HepG2 (cell line): ENCODE measurements around the gene TPRKB. TPM values are rescaled to one million over a fixed set of nuclear protein-coding genes. Genes with fewer than 3 reads are reported as not detected.

Experiments used
- CBX2 ChIP-seq, 2 experiments: fragments of 200-600 bp in 1 of 2; sonication (generic); formaldehyde crosslinking in 1 of 2; IDR thresholded peaks; 2 replicates each; pipeline versions ENCODE4 v1.7.0 to v1.8.1; 2018 to 2022; ENCODE audit warnings: low read depth in 2 of 2, low read length in 1 of 2, mild to moderate bottlenecking in 1 of 2, missing genetic modification reagents in 1 of 2
- EHMT2 ChIP-seq: fragments of 200-600 bp; sonication (generic); IDR thresholded peaks from 2 replicates; pipeline ENCODE4 v1.7.0; 2017; ENCODE audit warnings: antibody characterized with exemption, low read depth, low read length, borderline replicate concordance
- ERF ChIP-seq: IDR thresholded peaks from 2 replicates; pipeline ENCODE4 v1.6.1; 2018; ENCODE audit warnings: missing biosample characterization, missing genetic modification reagents
- IKZF5 ChIP-seq: IDR thresholded peaks from 2 replicates; pipeline ENCODE4 v1.6.1; 2018; ENCODE audit warnings: missing genetic modification reagents, mild to moderate bottlenecking, missing compliant biosample characterization
- ISX ChIP-seq: sonication (generic); formaldehyde crosslinking; conservative IDR thresholded peaks from 2 replicates; pipeline ENCODE4 v1.5.0; 2020; ENCODE audit warnings: missing genetic modification reagents
- KLF16 ChIP-seq, 2 experiments: sonication (generic) in 1 of 2; formaldehyde crosslinking in 1 of 2; IDR thresholded peaks; 2 replicates each; pipeline versions ENCODE4 v1.6.1 to v1.8.0; 2016 to 2023; ENCODE audit warnings: missing genetic modification reagents in 2 of 2, missing compliant biosample characterization in 1 of 2
- MAX ChIP-seq: IDR thresholded peaks from 2 replicates; pipeline ENCODE4 v1.6.1; 2012; ENCODE audit warnings: inconsistent platforms
- MED1 ChIP-seq: sonication (generic); formaldehyde crosslinking; IDR thresholded peaks from 2 replicates; pipeline ENCODE4 v1.4.0; 2020; ENCODE audit warnings: missing genetic modification reagents
- RELA ChIP-seq: sonication (generic); formaldehyde crosslinking; IDR thresholded peaks from 2 replicates; pipeline ENCODE4 v1.4.0; 2020; ENCODE audit warnings: missing genetic modification reagents
- RFX5 ChIP-seq: IDR thresholded peaks from 2 replicates; pipeline ENCODE4 v1.6.1; 2011; ENCODE audit warnings: low read depth, low read length, improper control_type of control experiment
- SNAPC5 ChIP-seq: sonication (generic); formaldehyde crosslinking; IDR thresholded peaks from 2 replicates; pipeline ENCODE4 v1.8.1; 2023; ENCODE audit warnings: mild to moderate bottlenecking, missing genetic modification reagents, borderline replicate concordance
- TBX3 ChIP-seq: fragments of 450-650 bp; IDR thresholded peaks from 2 replicates; pipeline ENCODE4 v1.6.1; 2017; ENCODE audit warnings: antibody characterized with exemption, mild to moderate bottlenecking, inconsistent platforms, borderline replicate concordance
- TERF1 ChIP-seq: sonication (generic); formaldehyde crosslinking; IDR thresholded peaks from 2 replicates; pipeline ENCODE4 v1.8.0; 2022; ENCODE audit warnings: mild to moderate bottlenecking, missing genetic modification reagents, moderate library complexity
- ZBED4 ChIP-seq: sonication (generic); formaldehyde crosslinking; IDR thresholded peaks from 2 replicates; pipeline ENCODE4 v1.4.0; 2020; ENCODE audit warnings: missing genetic modification reagents, borderline replicate concordance
- ZNF234 ChIP-seq: sonication (generic); formaldehyde crosslinking; conservative IDR thresholded peaks from 2 replicates; pipeline ENCODE4 v1.5.1; 2020; ENCODE audit warnings: mild to moderate bottlenecking, missing genetic modification reagents
- ZNF446 ChIP-seq: sonication (generic); formaldehyde crosslinking; IDR thresholded peaks from 2 replicates; pipeline ENCODE4 v1.5.0; 2020; ENCODE audit warnings: mild to moderate bottlenecking, missing genetic modification reagents
- ZNF468 ChIP-seq: sonication (generic); formaldehyde crosslinking; IDR thresholded peaks from 2 replicates; pipeline ENCODE4 v1.8.0; 2022; ENCODE audit warnings: mild to moderate bottlenecking, moderate library complexity, missing genetic modification reagents
- ZNF556 ChIP-seq: sonication (generic); formaldehyde crosslinking; IDR thresholded peaks from 2 replicates; pipeline ENCODE4 v1.4.0; 2020; ENCODE audit warnings: mild to moderate bottlenecking, missing genetic modification reagents, borderline replicate concordance
- ZNF562 ChIP-seq: sonication (generic); formaldehyde crosslinking; IDR thresholded peaks from 2 replicates; pipeline ENCODE4 v1.8.0; 2022; ENCODE audit warnings: missing genetic modification reagents, borderline replicate concordance
- ZNF816 ChIP-seq: sonication (generic); formaldehyde crosslinking; IDR thresholded peaks from 2 replicates; pipeline ENCODE4 v1.8.0; 2022; ENCODE audit warnings: missing genetic modification reagents, mild to moderate bottlenecking, borderline replicate concordance
- ZSCAN29 ChIP-seq: sonication (generic); formaldehyde crosslinking; conservative IDR thresholded peaks from 2 replicates; pipeline ENCODE4 v1.4.0; 2020; ENCODE audit warnings: mild to moderate bottlenecking, missing genetic modification reagents
- polyA plus RNA-seq, 8 experiments: library from polyadenylated mRNA; depleted of rRNA in 3 of 8; stranded (reverse) in 7 of 8; unstranded in 1 of 8; fragments of >200 nt; fragmentation: Illumina TruSeq in 4 of 8; extraction: Trizol in 4 of 8; gene quantifications; 2 replicates each; pipeline versions ENCODE4 v1.2.1 to v1.2.3, GENCODE V29; 2011 to 2016; ENCODE audit warnings: low read depth in 4 of 8, missing spikeins in 1 of 8, mixed read lengths in 1 of 8; ENCODE audit not compliant: insufficient read depth in 1 of 8
- total RNA-seq, 5 experiments: library from RNA; depleted of rRNA; stranded (reverse); fragments of >200 nt; fragmentation: Illumina TruSeq; extraction: Trizol; gene quantifications; 2 replicates each; pipeline ENCODE4 v1.2.3, GENCODE V29; 2016; ENCODE audit warnings: low read depth in 1 of 5

Gene TPRKB
- total and polyA plus RNA-seq, 2 of the 13 experiments (the other 11 are each of a cell fraction or from before 2014, with no cell fraction given): 32.0 to 58.0 TPM

GRCh38 chr2:73736855-73737779 is at the start of gene TPRKB (continued):
- TF ChIP-seq TERF1 (CRISPR knock-in tag) (no peak), ZBED4 (CRISPR knock-in tag) (peak; percentile 54; the same call in 1 of the 2 replicates), RELA (CRISPR knock-in tag) (0 out of 2 replicates have a peak, but pooled peaks have one; percentile 57), ZNF446 (CRISPR knock-in tag) (peak; percentile 89; the same call in 1 of the 2 replicates), ZNF816 (peak; percentile 32; the same call in 1 of the 2 replicates), RFX5 (0 out of 2 replicates have a peak, but pooled peaks have one; percentile 45), MAX (peak; percentile 88), ZNF234 (no peak), IKZF5 (CRISPR knock-in tag) (peak; percentile 91), CBX2 (IDR thresholded peaks at IDR 0.05; ENCODE audit: low read depth, low read length) (no peak), CBX2 (CRISPR knock-in tag; IDR thresholded peaks at IDR 0.05; ENCODE audit: low read depth) (no peak), EHMT2 (peak; percentile 100), ISX (CRISPR knock-in tag) (no peak), ZNF468 (CRISPR knock-in tag) (no peak), ZNF556 (peak; percentile 78; the same call in 1 of the 2 replicates), TBX3 (no peak), ZNF562 (CRISPR knock-in tag) (0 out of 2 replicates have a peak, but pooled peaks have one; percentile 51), ERF (peak; percentile 88), KLF16 (CRISPR knock-in tag; IDR thresholded peaks at IDR 0.05) (peak in 1 of 2 experiments; percentile 95; a peak in 2 of 4 replicates), MED1 (CRISPR knock-in tag) (peak; percentile 61; the same call in 1 of the 2 replicates), SNAPC5 (CRISPR knock-in tag) (0 out of 2 replicates have a peak, but pooled peaks have one; percentile 12), ZSCAN29 (CRISPR knock-in tag) (0 out of 2 replicates have a peak, but pooled peaks have one; percentile 59)
